ENCODE measurements around the gene BEND5. TPM values are rescaled to one million over a fixed set of nuclear protein-coding genes. Genes with fewer than 3 reads are reported as not detected.

The BEND5 gene
- total and polyA plus RNA-seq, 5 donors from 2014 or later: 0.56 to 2.2 (median 1.7) TPM

DNA sequence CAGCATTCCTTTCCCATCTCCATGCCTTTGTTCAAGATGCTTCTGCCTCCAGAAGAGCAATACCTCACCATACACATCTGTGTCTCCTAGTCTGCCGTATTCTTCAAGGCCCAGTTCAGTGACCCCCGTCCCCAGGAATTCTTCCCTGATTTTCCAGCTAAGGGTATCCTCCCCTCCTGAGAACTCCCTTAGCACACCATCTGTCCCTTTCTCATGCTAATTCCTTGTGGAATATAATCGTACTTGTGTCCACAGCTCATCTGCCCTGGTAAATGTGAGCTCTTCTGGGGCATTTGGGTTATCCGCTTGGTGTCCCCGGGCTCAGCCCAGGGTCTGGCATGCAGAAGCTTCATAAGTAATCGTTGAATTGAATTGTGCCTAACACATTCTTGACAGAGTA, 40.9 kb downstream of the BEND5 start:
- peak overlapping the region in 1 of 3 donors; percentile 10 for H3K27ac Mint-ChIP-seq
- peaks cover 4% of the 10 kb centered on the region for H3K36me3 Mint-ChIP-seq
- H3K27me3 ChIP-seq (ENCODE audit: control insufficient read depth, insufficient read depth, low read length): no peaks in the 10 kb centered on the region
- no peaks in the 10 kb centered on the region for H3K4me1 ChIP-seq (ENCODE audit: control insufficient read depth, insufficient read depth, low read length, poor library complexity, severe bottlenecking)
- H3K4me1 Mint-ChIP-seq: no peaks in the 10 kb centered on the region
- peaks cover 0 to 1% (median 0%) of the 10 kb centered on the region in 7 donors for H3K9me3 Mint-ChIP-seq
- DNase-seq: no peak
- H3K27me3 Mint-ChIP-seq: no peaks in the 10 kb centered on the region
- H3K4me3 Mint-ChIP-seq: no peak overlapping the region
- H3K4me3 ChIP-seq (ENCODE audit: low read depth, low read length): no peak overlapping the region
- no peak overlapping the region for H3K27ac ChIP-seq (ENCODE audit: insufficient read depth, low read length, poor library complexity, severe bottlenecking)
- ATAC-seq (ENCODE audit: low read depth in 2 of 2): no peak
- H3K9me3 ChIP-seq (ENCODE audit: control insufficient read depth in 2 of 2, low read length in 2 of 2): no peaks in the 10 kb centered on the region
- H3K36me3 ChIP-seq (ENCODE audit: control insufficient read depth, insufficient read depth, low read length): no peaks in the 10 kb centered on the region

DNA sequence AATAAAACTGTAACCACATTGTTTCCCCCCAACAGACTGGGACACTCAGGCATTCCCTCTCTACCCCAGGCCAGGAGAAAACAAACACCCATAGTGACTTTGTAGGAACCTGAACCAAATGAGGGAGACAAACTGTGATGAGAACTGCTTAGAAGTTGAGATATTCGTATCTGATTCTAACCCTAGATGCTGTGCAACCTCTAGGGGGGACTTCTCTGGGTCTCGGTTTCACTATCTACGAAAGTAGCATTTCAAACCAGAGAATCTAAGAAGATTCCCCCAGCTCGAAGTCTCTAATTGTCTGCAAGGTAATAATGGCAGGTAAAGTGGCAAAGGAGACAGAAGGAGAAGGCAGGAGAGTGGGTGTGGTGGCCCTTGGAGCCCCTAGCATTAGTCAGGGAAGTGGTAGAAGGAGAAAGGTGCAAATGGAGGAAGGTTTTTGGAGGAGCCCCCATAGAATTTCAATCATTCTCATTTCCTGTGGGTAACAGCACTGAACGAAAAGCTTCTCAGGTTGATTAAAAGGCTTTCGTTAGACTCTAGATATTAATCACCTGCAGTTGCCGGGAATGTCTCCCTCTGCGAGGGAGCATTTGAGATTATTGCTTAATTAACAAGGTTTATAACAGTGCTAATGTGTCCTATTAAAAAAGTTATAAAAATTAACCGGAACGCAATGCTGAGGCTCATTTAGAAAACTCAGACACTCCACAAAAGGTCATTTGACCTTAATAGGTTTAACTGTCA, 46.4 kb downstream of the BEND5 start:
- no peaks in the 10 kb centered on the region for H3K4me1 ChIP-seq (ENCODE audit: control insufficient read depth, insufficient read depth, low read length, poor library complexity, severe bottlenecking)
- Mint-ChIP-seq H3K27me3 (no peaks in the 10 kb centered on the region), H3K4me1 (peaks cover 0 to 7% (median under 1%) of the 10 kb centered on the region in 4 donors), H3K36me3 (peaks cover 4% of the 10 kb centered on the region), H3K27ac (peak overlapping the region in 1 of 3 donors; percentile 4), H3K9me3 (peaks cover 0 to 1% (median 0%) of the 10 kb centered on the region in 7 donors), H3K4me3 (no peak overlapping the region)
- DNase-seq (no peak), ATAC-seq (ENCODE audit: low read depth in 2 of 2) (no peak)
- H3K4me3 ChIP-seq (ENCODE audit: low read depth, low read length): no peak overlapping the region
- H3K27me3 ChIP-seq (ENCODE audit: control insufficient read depth, insufficient read depth, low read length): no peaks in the 10 kb centered on the region
- no peak overlapping the region for H3K27ac ChIP-seq (ENCODE audit: insufficient read depth, low read length, poor library complexity, severe bottlenecking)
- H3K9me3 ChIP-seq (ENCODE audit: control insufficient read depth in 2 of 2, low read length in 2 of 2): no peaks in the 10 kb centered on the region
- H3K36me3 ChIP-seq (ENCODE audit: control insufficient read depth, insufficient read depth, low read length): no peaks in the 10 kb centered on the region

DNA sequence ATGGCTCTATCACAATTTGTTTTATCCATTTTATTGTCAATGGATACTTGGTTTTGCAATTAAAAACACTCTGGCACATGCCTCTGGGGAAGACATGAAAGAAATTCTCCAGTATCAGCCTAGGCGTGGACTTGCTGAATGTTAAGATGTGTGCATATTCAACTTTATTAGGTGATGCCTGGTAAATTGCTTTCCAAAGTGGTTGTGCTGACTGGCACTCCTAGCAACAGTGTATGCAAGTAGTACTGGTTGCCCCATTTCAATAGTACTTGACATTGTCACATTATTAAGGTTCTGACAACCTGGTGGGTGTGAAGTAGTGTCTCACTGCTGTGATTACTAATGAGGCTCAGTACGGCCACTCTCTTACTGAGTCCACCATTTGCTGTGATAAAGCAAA, 48.1 kb downstream of the BEND5 start:
- peaks cover 0 to 7% (median under 1%) of the 10 kb centered on the region in 4 donors for H3K4me1 Mint-ChIP-seq
- peaks cover 0 to 2% (median 0%) of the 10 kb centered on the region in 7 donors for H3K9me3 Mint-ChIP-seq
- H3K27me3 Mint-ChIP-seq: no peaks in the 10 kb centered on the region
- Histone ChIP-seq H3K9me3 (ENCODE audit: control insufficient read depth in 2 of 2, low read length in 2 of 2) (no peaks in the 10 kb centered on the region), H3K4me1 (ENCODE audit: control insufficient read depth, insufficient read depth, low read length, poor library complexity, severe bottlenecking) (no peaks in the 10 kb centered on the region), H3K27ac (ENCODE audit: insufficient read depth, low read length, poor library complexity, severe bottlenecking) (no peak overlapping the region), H3K36me3 (ENCODE audit: control insufficient read depth, insufficient read depth, low read length) (no peaks in the 10 kb centered on the region), H3K27me3 (ENCODE audit: control insufficient read depth, insufficient read depth, low read length) (no peaks in the 10 kb centered on the region), H3K4me3 (ENCODE audit: low read depth, low read length) (no peak overlapping the region)
- H3K27ac Mint-ChIP-seq: no peak overlapping the region
- H3K36me3 Mint-ChIP-seq: no peaks in the 10 kb centered on the region
- H3K4me3 Mint-ChIP-seq: no peak overlapping the region
- DNase-seq (no peak), ATAC-seq (ENCODE audit: low read depth in 2 of 2) (no peak)

DNA sequence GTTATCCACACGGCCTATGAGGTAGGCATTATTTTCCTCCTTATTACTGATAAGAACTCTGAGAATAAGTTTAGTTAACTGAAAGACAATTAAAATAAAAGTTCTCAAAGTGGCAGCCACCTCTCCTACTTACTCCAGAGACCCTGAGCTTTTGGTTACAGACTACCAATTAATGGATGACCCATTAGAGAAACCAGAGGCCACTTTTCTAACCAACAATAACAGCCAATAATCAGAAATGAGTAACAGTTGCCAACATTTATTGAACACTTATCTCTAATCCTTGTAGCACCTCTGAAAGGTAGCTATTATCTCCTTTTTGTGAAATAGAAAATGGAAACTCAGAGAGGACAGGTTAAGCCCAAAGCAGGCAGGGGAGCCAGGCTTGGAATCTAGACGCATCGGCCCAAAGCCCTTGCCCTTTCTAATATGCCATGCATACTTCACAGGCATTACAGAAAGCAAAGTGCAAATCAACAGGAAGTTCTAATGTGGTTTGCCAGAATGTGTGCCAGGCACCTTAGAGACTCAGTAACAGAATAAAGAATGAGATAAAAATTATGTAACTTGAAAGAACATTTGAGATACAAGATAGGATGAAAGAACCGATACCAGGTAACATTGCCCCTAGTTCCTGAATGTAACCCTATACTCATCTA, 50.0 kb downstream of the BEND5 start:
- Mint-ChIP-seq H3K4me1 (peaks cover 0 to 7% (median under 1%) of the 10 kb centered on the region in 4 donors), H3K36me3 (no peaks in the 10 kb centered on the region)

DNA sequence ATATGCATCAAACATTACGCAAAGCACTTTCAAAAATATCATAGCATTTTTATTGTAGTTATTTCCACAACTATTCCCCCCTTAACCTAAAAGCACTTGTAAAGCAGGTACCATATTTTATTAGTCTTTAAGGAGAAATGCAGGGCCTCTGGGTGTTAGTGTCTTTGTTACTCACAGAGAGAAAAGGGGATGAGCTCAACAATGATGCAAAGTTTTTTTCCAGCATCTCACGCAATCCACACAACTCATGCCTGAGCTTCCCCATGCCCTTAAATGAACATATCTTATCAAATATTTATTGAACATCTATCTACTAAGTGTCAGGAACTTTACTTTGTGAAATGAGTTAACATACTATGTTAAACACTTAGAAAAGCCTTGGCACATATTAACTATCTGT, 50.6 kb downstream of the BEND5 start:
- no peak for DNase-seq
- Mint-ChIP-seq H3K9me3 (peaks cover 0 to 2% (median 0%) of the 10 kb centered on the region in 7 donors), H3K27ac (no peak overlapping the region), H3K4me3 (no peak overlapping the region), H3K27me3 (no peaks in the 10 kb centered on the region), H3K4me1 (peaks cover 0 to 7% (median under 1%) of the 10 kb centered on the region in 4 donors), H3K36me3 (no peaks in the 10 kb centered on the region)
- Histone ChIP-seq H3K36me3 (ENCODE audit: control insufficient read depth, insufficient read depth, low read length) (no peaks in the 10 kb centered on the region), H3K9me3 (ENCODE audit: control insufficient read depth in 2 of 2, low read length in 2 of 2) (no peaks in the 10 kb centered on the region), H3K27me3 (ENCODE audit: control insufficient read depth, insufficient read depth, low read length) (no peaks in the 10 kb centered on the region), H3K27ac (ENCODE audit: insufficient read depth, low read length, poor library complexity, severe bottlenecking) (no peak overlapping the region), H3K4me1 (ENCODE audit: control insufficient read depth, insufficient read depth, low read length, poor library complexity, severe bottlenecking) (no peaks in the 10 kb centered on the region), H3K4me3 (ENCODE audit: low read depth, low read length) (no peak overlapping the region)
- no peak for ATAC-seq (ENCODE audit: low read depth in 2 of 2)

More for the DNA sequence above, 50.0 kb downstream of the BEND5 start:
- H3K9me3 ChIP-seq (ENCODE audit: control insufficient read depth in 2 of 2, low read length in 2 of 2): no peaks in the 10 kb centered on the region
- Mint-ChIP-seq H3K9me3 (peaks cover 0 to 2% (median 0%) of the 10 kb centered on the region in 7 donors), H3K27me3 (no peaks in the 10 kb centered on the region), H3K4me3 (no peak overlapping the region), H3K27ac (peak overlapping the region in 1 of 3 donors; percentile 42)
- no peaks in the 10 kb centered on the region for H3K4me1 ChIP-seq (ENCODE audit: control insufficient read depth, insufficient read depth, low read length, poor library complexity, severe bottlenecking)
- H3K36me3 ChIP-seq (ENCODE audit: control insufficient read depth, insufficient read depth, low read length): no peaks in the 10 kb centered on the region
- ATAC-seq (ENCODE audit: low read depth in 2 of 2) (no peak), DNase-seq (peak in 1 of 3 donors; percentile 18)
- no peak overlapping the region for H3K4me3 ChIP-seq (ENCODE audit: low read depth, low read length)
- H3K27me3 ChIP-seq (ENCODE audit: control insufficient read depth, insufficient read depth, low read length): no peaks in the 10 kb centered on the region
- H3K27ac ChIP-seq (ENCODE audit: insufficient read depth, low read length, poor library complexity, severe bottlenecking): no peak overlapping the region

DNA sequence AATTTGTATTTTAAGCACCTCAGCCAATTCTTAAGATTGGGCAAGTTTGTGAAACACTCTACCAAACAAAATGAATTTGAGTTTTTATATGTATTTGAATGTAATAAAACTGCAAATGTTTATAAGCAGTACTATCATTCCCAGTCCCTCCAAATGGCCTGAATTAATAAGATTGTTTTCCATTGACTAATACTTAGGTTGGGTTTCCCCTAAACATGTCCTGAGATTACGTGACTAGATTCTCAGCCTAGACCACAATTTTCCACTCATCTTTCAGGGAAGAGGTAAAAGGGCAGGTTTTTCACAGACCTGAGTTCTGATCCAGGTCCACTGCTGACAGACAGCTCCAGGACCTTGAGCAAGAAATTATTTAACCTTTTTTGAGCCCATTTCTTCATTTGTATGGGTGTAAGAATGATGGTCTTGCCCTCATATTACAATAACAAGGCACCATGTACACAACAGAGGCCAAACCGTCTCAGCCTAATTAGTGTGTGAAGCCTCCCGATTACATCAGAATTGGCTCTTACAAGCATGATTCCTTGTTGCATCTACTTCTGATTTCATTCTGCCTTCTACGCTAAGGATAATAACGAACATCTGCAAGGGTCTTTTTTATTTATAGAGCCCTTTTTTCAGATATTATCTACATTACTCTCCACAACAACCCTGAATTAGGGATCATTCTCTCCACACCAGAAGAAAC, 51.2 kb downstream of the BEND5 start:
- no peak overlapping the region for H3K4me3 Mint-ChIP-seq
- no peaks in the 10 kb centered on the region for H3K36me3 Mint-ChIP-seq
- ATAC-seq (ENCODE audit: low read depth in 2 of 2) (no peak), DNase-seq (no peak)
- Histone ChIP-seq H3K36me3 (ENCODE audit: control insufficient read depth, insufficient read depth, low read length) (no peaks in the 10 kb centered on the region), H3K4me1 (ENCODE audit: control insufficient read depth, insufficient read depth, low read length, poor library complexity, severe bottlenecking) (no peaks in the 10 kb centered on the region), H3K27ac (ENCODE audit: insufficient read depth, low read length, poor library complexity, severe bottlenecking) (no peak overlapping the region), H3K9me3 (ENCODE audit: control insufficient read depth in 2 of 2, low read length in 2 of 2) (no peaks in the 10 kb centered on the region), H3K4me3 (ENCODE audit: low read depth, low read length) (no peak overlapping the region), H3K27me3 (ENCODE audit: control insufficient read depth, insufficient read depth, low read length) (no peaks in the 10 kb centered on the region)
- no peaks in the 10 kb centered on the region for H3K27me3 Mint-ChIP-seq
- H3K4me1 Mint-ChIP-seq: peaks cover 0 to 7% (median under 1%) of the 10 kb centered on the region in 4 donors
- H3K9me3 Mint-ChIP-seq: peaks cover 0 to 2% (median 0%) of the 10 kb centered on the region in 7 donors
- no peak overlapping the region for H3K27ac Mint-ChIP-seq

DNA sequence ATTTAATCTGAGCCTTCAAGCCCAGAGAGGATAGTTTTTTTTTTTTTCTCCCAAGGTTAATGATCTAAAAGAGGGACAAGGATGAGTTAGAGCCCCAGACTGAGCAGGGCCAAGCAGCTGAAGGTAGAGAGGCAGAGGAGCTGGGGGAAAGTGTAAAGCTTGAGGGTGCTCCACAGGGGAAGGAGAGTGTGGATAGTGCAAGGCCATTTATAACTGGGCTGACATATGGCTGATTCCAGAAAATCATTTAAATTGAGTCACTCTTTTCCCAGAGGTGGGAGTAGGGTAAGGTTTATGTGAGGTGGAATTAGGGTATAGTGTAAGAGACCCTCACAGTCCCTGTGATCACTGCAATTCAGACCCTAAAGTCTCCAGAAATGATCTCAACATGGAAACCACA, 55.8 kb downstream of the BEND5 start:
- H3K4me1 ChIP-seq (ENCODE audit: control insufficient read depth, insufficient read depth, low read length, poor library complexity, severe bottlenecking): no peaks in the 10 kb centered on the region
- H3K9me3 ChIP-seq (ENCODE audit: control insufficient read depth in 2 of 2, low read length in 2 of 2): no peaks in the 10 kb centered on the region
- no peaks in the 10 kb centered on the region for H3K36me3 ChIP-seq (ENCODE audit: control insufficient read depth, insufficient read depth, low read length)
- H3K27ac ChIP-seq (ENCODE audit: insufficient read depth, low read length, poor library complexity, severe bottlenecking): no peak overlapping the region
- no peak overlapping the region for H3K4me3 ChIP-seq (ENCODE audit: low read depth, low read length)
- no peaks in the 10 kb centered on the region for H3K27me3 Mint-ChIP-seq
- no peaks in the 10 kb centered on the region for H3K36me3 Mint-ChIP-seq
- H3K4me1 Mint-ChIP-seq: no peaks in the 10 kb centered on the region
- no peaks in the 10 kb centered on the region for H3K27me3 ChIP-seq (ENCODE audit: control insufficient read depth, insufficient read depth, low read length)
- DNase-seq (no peak), ATAC-seq (ENCODE audit: low read depth in 2 of 2) (no peak)
- no peak overlapping the region for H3K4me3 Mint-ChIP-seq
- H3K9me3 Mint-ChIP-seq: peaks cover 0 to 2% (median 0%) of the 10 kb centered on the region in 7 donors
- peak overlapping the region in 1 of 3 donors; percentile 1 for H3K27ac Mint-ChIP-seq
